Neural progenitor cell (in vitro differentiated cells): ENCODE results near the gene HIGD1B. TPM values are rescaled to one million over a fixed set of nuclear protein-coding genes. Genes with fewer than 3 reads are reported as not detected.

Experiments used
- DNase-seq: peaks from one replicate; pipeline ENCODE4 v3.0.0-alpha.2; 2016; ENCODE audit warnings: low spot score
- H2AFZ ChIP-seq: fragments of 200-600 bp; sonication (generic); replicated peaks from 2 replicates; pipeline ENCODE4 v1.6.1; 2016; ENCODE audit warnings: antibody characterized with exemption
- H3F3A ChIP-seq: fragments of 200-600 bp; sonication (generic); 2 replicates; pipeline ENCODE4 v1.6.1; 2016; ENCODE audit warnings: antibody characterized with exemption, low read depth
- H3K27ac ChIP-seq: fragments of 200-600 bp; sonication (generic); 2 replicates; pipeline ENCODE4 v1.5.1; 2016; ENCODE audit warnings: mild to moderate bottlenecking
- H3K27me3 ChIP-seq: fragments of 200-600 bp; sonication (generic); 2 replicates; pipeline ENCODE4 v1.6.1; 2016; ENCODE audit warnings: mild to moderate bottlenecking, moderate library complexity
- H3K36me3 ChIP-seq: fragments of 200-600 bp; sonication (generic); 2 replicates; pipeline ENCODE4 v1.5.1; 2016
- H3K4me1 ChIP-seq: fragments of 200-600 bp; sonication (generic); 2 replicates; pipeline ENCODE4 v1.6.1; 2016; ENCODE audit warnings: mixed run types
- H3K4me2 ChIP-seq: fragments of 200-600 bp; sonication (generic); 2 replicates; pipeline ENCODE4 v1.6.1; 2016
- H3K4me3 ChIP-seq: fragments of 200-600 bp; sonication (generic); 2 replicates; pipeline ENCODE4 v1.5.1; 2016
- H3K79me2 ChIP-seq: fragments of 200-600 bp; sonication (generic); 2 replicates; pipeline ENCODE4 v1.6.1; 2016; ENCODE audit warnings: low read depth
- H3K9ac ChIP-seq: fragments of 200-600 bp; sonication (generic); 2 replicates; pipeline ENCODE4 v1.6.1; 2016
- H3K9me3 ChIP-seq: fragments of 200-600 bp; sonication (generic); 2 replicates; pipeline ENCODE4 v1.5.1; 2016; ENCODE audit warnings: low read depth
- H4K20me1 ChIP-seq: fragments of 200-600 bp; sonication (generic); 2 replicates; pipeline ENCODE4 v1.6.1; 2016; ENCODE audit warnings: low read depth
- H3K27ac Mint-ChIP-seq: 3 replicates; pipeline ENCODE4 v1.8.0; 2021; ENCODE audit warnings: mixed read lengths
- H3K27me3 Mint-ChIP-seq: 2 replicates; pipeline ENCODE4 v1.8.0; 2022; ENCODE audit warnings: low read depth, mild to moderate bottlenecking, inconsistent platforms, moderate library complexity, mixed read lengths; ENCODE audit not compliant: insufficient read depth
- H3K36me3 Mint-ChIP-seq: 3 replicates; pipeline ENCODE4 v1.8.0; 2021; ENCODE audit warnings: mixed read lengths
- H3K4me1 Mint-ChIP-seq: 3 replicates; pipeline ENCODE4 v1.8.0; 2021; ENCODE audit warnings: mixed read lengths
- H3K4me3 Mint-ChIP-seq: 3 replicates; pipeline ENCODE4 v1.8.0; 2021; ENCODE audit warnings: mild to moderate bottlenecking, moderate library complexity, mixed read lengths
- H3K9me3 Mint-ChIP-seq: 3 replicates; pipeline ENCODE4 v1.8.0; 2020; ENCODE audit warnings: mixed read lengths
- EZH2 ChIP-seq: fragments of 200-600 bp; sonication (generic); IDR thresholded peaks from 2 replicates; pipeline ENCODE4 v1.6.1; 2017; ENCODE audit warnings: antibody characterized with exemption, mild to moderate bottlenecking, moderate library complexity
- EZH2phosphoT487 ChIP-seq: fragments of 200-600 bp; sonication (generic); IDR thresholded peaks from 2 replicates; pipeline ENCODE4 v1.6.1; 2017; ENCODE audit warnings: antibody characterized with exemption
- total RNA-seq: library from RNA; depleted of rRNA; stranded (reverse); fragments of >200 nt; gene quantifications from 2 replicates; pipeline ENCODE4 v1.2.3, GENCODE V29; 2015; ENCODE audit warnings: low replicate concordance
- TF ChIP-seq, protein P1 (sequence below): fragments of 200-600 bp; sonication (generic); IDR thresholded peaks from 2 replicates; pipeline ENCODE4 v1.5.1; 2017; ENCODE audit warnings: antibody characterized with exemption, mild to moderate bottlenecking

The HIGD1B gene
- total RNA-seq, 1 donor from 2014 or later = not detected

DNA sequence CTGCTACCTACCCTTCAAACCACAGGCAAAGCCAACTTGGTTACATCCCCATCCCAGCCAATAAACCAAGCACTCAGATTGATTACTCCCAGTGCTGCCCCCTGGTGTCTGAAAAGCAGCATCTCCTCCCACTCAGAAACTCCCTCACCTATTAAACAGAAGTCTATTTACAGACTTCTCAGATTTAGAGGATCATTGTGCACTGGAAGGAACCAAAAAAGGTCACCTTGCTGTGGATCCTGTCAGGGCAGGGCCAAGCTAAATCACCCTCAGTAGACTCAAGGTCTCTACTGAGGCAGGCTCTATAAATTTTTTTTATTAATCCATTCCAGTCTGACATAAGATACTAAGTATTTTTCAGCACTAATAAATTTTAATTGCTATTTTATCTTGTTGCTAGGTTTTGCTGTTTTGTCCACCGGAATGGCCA is 17.6 kb downstream of the HIGD1B start:
- H3K9me3 Mint-ChIP-seq = no peaks in the 10 kb centered on the region
- no peaks in the 10 kb centered on the region for H3K27me3 ChIP-seq
- H3K36me3 ChIP-seq = peaks cover 9% of the 10 kb centered on the region
- H2AFZ ChIP-seq = no peak overlapping the region
- no peak overlapping the region for H3K4me2 ChIP-seq
- DNase-seq = peak; percentile 87
- no peaks in the 10 kb centered on the region for H3K4me1 ChIP-seq
- peaks cover 9% of the 10 kb centered on the region for H3F3A ChIP-seq
- no peak overlapping the region for H3K4me3 ChIP-seq
- H3K27me3 Mint-ChIP-seq = no peaks in the 10 kb centered on the region
- no peak overlapping the region for H3K27ac ChIP-seq
- H3K9me3 ChIP-seq = no peaks in the 10 kb centered on the region
- TF ChIP-seq, protein P1, sequence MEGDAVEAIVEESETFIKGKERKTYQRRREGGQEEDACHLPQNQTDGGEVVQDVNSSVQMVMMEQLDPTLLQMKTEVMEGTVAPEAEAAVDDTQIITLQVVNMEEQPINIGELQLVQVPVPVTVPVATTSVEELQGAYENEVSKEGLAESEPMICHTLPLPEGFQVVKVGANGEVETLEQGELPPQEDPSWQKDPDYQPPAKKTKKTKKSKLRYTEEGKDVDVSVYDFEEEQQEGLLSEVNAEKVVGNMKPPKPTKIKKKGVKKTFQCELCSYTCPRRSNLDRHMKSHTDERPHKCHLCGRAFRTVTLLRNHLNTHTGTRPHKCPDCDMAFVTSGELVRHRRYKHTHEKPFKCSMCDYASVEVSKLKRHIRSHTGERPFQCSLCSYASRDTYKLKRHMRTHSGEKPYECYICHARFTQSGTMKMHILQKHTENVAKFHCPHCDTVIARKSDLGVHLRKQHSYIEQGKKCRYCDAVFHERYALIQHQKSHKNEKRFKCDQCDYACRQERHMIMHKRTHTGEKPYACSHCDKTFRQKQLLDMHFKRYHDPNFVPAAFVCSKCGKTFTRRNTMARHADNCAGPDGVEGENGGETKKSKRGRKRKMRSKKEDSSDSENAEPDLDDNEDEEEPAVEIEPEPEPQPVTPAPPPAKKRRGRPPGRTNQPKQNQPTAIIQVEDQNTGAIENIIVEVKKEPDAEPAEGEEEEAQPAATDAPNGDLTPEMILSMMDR = peak; percentile 91
- TF ChIP-seq EZH2 = no peak
- no peak for TF ChIP-seq EZH2phosphoT487
- H3K36me3 Mint-ChIP-seq = peaks cover 24% of the 10 kb centered on the region
- no peaks in the 10 kb centered on the region for H3K79me2 ChIP-seq
- H3K9ac ChIP-seq = no peak overlapping the region
- no peak overlapping the region for H3K4me3 Mint-ChIP-seq
- H4K20me1 ChIP-seq = no peaks in the 10 kb centered on the region
- no peak overlapping the region for H3K27ac Mint-ChIP-seq
- no peaks in the 10 kb centered on the region for H3K4me1 Mint-ChIP-seq

DNA sequence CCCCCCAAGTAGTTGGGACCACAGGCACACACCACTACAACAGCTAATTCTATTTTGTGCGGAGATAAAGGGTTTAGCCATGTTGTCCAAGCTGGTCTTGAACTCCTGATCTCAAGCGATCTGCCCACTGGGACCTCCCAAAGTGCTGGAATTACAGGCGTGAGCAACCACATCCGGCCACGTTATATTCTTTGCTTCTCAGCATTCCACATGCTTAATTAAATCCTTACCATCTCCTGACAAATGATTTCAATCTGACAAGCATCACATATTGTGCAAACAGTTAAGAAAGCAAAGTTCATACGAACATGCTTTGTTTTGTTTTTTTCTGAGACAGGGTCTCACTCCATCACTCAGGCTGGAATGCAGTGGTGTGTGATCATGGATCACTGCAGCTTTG is 18.2 kb downstream of the HIGD1B start:
- H3K9me3 Mint-ChIP-seq = no peaks in the 10 kb centered on the region
- Histone ChIP-seq H3K4me1 (no peaks in the 10 kb centered on the region), H3K9ac (no peak overlapping the region), H4K20me1 (no peaks in the 10 kb centered on the region), H3K27me3 (no peaks in the 10 kb centered on the region), H3F3A (peaks cover 9% of the 10 kb centered on the region), H3K9me3 (no peaks in the 10 kb centered on the region), H2AFZ (no peak overlapping the region), H3K27ac (peak overlapping the region; percentile 22), H3K79me2 (no peaks in the 10 kb centered on the region), H3K4me2 (no peak overlapping the region), H3K36me3 (peaks cover 9% of the 10 kb centered on the region), H3K4me3 (no peak overlapping the region)
- H3K4me1 Mint-ChIP-seq = no peaks in the 10 kb centered on the region
- H3K36me3 Mint-ChIP-seq = peaks cover 24% of the 10 kb centered on the region
- no peak for TF ChIP-seq EZH2phosphoT487
- TF ChIP-seq, protein P1 = no peak
- H3K4me3 Mint-ChIP-seq = no peak overlapping the region
- no peaks in the 10 kb centered on the region for H3K27me3 Mint-ChIP-seq
- no peak overlapping the region for H3K27ac Mint-ChIP-seq
- DNase-seq = no peak

DNA sequence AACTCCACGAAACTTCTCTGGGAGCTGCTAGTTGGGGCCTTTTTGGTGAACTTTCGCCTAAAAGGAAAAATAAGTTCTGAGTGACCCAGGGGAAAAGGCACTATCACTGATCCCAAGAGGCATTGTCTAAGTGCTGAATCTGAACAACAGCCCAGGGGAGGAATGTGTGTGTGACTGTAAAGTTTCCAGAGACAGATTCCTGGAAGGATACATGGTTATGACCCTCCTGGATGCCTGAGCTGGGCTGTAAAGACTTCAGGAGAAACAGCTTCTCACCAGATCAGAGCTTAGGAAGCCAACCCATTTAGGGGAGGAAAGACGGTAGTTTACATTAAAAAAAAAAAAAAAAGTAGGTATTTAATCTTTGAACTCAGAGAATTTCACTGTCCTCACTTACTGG is 20.2 kb downstream of the HIGD1B start:
- Histone ChIP-seq H3K27me3 (no peaks in the 10 kb centered on the region), H3K9me3 (no peaks in the 10 kb centered on the region), H3K9ac (no peak overlapping the region), H3K4me2 (no peak overlapping the region), H4K20me1 (no peaks in the 10 kb centered on the region), H3K4me3 (no peak overlapping the region), H3F3A (peaks cover 9% of the 10 kb centered on the region), H3K4me1 (no peaks in the 10 kb centered on the region), H2AFZ (no peak overlapping the region), H3K79me2 (no peaks in the 10 kb centered on the region), H3K36me3 (peaks cover 9% of the 10 kb centered on the region), H3K27ac (no peak overlapping the region)
- no peak overlapping the region for H3K27ac Mint-ChIP-seq
- no peaks in the 10 kb centered on the region for H3K9me3 Mint-ChIP-seq
- TF ChIP-seq EZH2 (no peak), EZH2phosphoT487 (no peak)
- TF ChIP-seq, protein P1 = no peak
- H3K27me3 Mint-ChIP-seq = no peaks in the 10 kb centered on the region
- no peaks in the 10 kb centered on the region for H3K4me1 Mint-ChIP-seq
- H3K36me3 Mint-ChIP-seq = peaks cover 24% of the 10 kb centered on the region
- H3K4me3 Mint-ChIP-seq = no peak overlapping the region
- DNase-seq = no peak
